GM18499 (cell line): Measurements from ENCODE around the gene MAPK8IP1.
"Not testable (repeated sequence)": the region's sequence is repeated elsewhere in the genome, so short reads cannot be mapped to it uniquely, and the experiment has no call there.

ENCODE experiments used
- ATAC-seq: cut with Tn5 transposase; IDR thresholded peaks from one replicate; pipeline ENCODE4 v1.9.1; 2021; ENCODE audit warnings: moderate number of reproducible peaks; ENCODE audit not compliant: insufficient read depth, unreplicated experiment

Gene MAPK8IP1

DNA sequence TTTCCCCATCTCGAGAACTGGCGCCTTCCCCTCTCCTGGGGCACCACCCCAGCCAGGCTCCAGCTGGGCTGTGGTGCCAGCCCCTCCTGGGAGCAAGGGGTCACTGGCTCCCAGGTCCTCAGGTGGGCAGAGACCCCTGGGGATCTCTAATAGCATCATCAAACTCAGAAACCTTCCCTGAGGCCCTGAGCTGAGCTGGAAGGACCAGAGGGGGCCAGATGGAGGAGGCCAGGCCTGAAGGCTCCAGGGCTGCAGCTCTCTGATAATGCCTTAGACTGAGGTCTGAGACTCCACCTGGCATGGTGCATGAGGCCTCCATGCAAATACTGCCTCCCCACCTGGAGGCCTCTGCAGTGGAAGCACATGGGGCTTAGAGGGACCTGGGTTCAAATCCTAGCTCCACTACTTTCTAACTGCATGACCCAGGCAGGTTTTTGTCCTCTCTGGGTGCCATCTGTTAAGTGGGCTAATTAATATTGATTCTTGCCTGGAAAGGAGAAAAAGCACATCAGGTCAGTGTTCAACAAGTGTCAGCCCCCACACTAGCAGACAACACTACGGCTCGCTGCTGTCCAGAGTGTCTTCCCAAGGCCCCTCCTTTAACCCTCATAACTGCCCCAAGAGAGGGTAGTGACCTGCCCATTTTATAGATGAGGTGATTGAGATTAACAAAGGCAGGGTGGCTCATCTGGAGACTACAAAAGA is 1.5 kb downstream of the MAPK8IP1 start:
- ATAC-seq = no peak

DNA sequence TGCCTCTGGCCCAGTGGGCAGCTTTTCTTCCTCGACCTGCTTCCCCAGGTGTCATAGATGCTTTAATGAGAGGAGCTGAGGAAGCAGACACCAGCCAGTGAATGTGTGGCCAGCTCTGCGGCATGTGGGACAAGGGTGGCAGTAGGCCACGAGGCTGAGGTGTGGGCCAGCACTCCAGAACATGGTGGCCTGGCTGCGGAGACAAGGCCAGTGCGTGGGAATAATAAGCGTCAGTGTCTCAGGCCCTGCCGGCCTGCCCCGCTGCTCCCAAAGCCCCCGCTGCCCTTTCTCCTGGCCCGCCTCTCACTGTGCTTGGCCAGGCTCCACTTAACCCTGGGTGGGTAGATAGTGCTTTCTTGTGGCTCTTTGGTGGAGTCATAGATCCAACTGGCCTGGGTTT is 2.1 kb downstream of the MAPK8IP1 start:
- ATAC-seq = no peak

DNA sequence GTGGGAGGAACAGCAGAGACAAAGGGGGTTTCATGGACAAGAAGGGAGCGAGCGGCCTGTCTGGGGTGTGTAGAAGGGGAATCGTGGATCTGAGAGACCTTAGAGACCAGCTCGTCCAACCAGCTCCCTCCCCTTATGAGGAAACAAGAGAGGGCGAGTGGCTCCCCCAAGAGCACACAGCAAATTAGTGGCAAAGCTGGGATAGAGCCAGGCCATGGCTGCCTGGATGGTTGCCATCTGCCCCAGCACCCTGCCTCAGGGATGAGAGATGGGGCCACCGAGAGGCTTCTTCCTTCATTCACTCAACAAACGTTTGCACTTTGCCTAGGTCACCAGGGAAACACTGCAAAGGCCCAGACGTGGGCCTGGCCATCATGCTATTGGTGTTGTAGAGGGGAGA is 4.1 kb downstream of the MAPK8IP1 start:
- ATAC-seq = no peak

DNA sequence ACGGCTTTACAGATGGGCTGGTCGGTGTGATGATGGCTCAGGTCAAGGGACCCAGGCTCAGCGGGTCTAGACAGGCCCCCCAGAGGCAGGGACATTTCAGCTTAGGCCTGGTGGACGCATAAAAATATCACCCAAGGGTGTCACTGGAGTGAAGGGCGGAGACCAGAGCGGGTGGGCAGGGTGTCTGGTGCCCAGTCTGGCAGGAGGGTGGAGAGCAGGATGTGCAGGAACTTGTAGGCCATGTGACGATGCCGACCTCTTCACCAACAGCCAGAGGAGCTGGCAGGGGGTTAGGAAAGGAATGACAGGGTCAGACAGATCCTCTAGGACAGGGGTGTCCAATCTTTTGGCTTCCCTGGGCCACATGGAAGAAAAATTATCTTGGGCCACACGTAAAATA is 4.5 kb downstream of the MAPK8IP1 start:
- no peak for ATAC-seq

- no peak for ATAC-seq
Measured at GRCh38 chr11:45890886-45891550, 5.6 kb downstream of the MAPK8IP1 start.

- ATAC-seq = no peak
Measured at GRCh38 chr11:45892856-45893255, 7.4 kb downstream of the MAPK8IP1 start.

DNA sequence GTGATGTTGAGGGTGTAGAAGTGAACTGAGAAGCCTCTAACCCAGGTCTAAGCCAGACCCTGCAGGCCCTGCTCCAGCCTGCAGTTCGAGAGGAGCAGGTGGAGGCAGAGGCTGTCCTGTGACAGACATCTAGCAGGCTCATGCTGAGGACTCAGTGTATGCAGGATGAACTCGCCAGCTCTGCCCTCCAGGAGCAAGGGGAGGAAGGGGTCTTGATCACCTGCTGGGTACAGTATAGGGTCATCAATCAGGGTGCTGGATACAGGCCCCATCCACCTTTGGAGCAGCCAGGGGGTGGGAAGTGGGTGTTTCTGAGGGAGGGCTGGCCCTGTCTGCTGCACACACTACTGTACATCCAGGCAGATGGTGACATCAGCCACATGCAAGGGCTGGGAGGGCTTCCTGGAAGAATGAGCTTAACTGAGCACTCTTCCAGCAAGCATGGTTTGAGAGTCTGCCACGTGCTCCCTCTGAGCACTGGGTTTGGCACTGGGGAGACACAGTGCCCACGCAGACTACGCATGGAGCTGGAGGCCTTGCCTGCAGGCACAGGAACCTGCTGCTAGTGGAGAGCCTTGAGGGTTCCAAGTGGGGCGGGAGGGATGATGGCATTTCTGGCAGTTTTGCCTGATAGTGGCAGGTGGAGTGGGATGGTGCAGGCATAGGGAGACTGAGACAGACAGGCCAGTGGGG is 9.2 kb downstream of the MAPK8IP1 start:
- no peak for ATAC-seq

DNA sequence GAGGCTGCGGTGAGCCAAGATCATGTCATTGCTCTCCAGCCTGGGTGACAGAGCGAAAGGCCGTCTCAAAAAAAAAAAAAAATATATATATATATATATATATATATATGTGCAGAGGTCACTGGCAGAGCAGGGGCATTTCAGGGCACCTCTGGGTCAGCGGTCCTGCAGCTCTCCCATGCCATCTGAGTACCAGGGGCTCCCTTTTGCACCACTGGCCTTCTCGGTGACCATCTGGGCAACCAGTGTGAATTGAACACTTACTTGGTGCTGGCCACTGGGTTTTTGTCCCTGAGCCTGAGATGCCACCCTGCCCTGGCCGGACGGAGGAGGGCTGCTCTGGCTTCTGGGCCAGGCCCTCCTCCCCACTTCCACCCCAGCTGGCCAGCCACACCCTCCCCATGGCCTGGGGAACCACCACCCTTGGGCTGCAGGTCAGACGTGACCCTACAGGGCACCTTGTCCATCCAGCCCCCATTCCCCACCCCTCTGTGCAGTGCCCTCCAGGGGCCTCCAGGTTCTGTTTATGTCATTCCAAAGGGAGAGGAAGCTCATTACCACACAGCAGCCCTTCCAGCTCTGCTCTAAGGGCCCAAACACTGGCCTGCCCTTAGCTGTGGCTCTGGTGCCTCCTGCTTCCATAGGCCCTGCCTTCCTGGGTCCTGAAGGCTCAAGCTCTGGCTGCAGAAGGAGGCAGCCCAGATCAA is 10.3 kb downstream of the MAPK8IP1 start:
- no peak for ATAC-seq

DNA sequence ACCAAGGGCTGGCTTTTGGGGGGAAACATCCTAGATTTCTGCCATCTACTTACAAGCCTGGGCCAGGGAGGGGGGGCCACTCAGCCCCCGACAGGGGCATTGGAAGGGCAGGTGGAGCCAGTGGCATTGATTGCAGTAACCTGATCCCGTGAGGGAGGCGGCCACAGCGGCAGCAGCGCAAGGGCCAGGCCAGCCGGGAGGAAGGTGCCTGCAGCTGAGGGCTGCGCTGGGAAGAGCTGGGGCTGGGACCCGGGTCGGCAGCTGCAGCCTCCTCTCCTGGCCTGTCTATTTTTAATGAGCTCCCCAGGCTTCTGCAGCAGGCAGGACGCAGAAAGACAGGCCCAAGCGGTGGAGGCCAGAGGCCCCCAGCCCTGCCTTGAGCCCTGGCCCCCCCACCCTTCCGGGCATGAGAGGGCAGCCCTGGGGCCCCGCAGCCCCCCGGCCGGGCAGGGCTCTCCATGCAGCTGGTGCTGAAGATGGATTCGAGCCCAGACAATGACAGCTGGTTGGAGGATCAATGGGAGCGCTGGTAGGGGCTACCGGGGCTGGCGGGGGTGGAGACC is 11.1 kb downstream of the MAPK8IP1 start:
- ATAC-seq = no peak

DNA sequence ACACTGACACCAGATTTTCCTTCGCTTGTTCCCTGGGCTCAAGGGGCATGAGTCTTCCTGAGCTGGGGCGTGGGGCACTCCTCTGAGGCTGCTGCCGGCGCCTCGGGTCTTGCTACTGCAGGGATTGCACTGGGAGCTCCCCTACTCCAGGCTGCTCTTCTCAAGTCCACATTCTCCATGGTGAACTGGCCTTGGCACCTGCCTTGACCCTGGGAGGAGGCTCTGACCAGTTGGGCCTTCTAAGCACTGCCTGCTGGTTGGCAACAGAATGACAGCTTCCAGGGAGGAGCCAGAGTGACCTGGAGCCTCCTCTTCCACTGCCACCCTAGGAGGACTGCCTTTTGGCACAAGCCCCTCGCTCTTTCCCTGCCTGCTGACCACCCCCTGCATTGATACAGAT is 12.1 kb downstream of the MAPK8IP1 start:
- no peak for ATAC-seq

- no peak for ATAC-seq
Measured at GRCh38 chr11:45899086-45899447, 13.6 kb downstream of the MAPK8IP1 start.

DNA sequence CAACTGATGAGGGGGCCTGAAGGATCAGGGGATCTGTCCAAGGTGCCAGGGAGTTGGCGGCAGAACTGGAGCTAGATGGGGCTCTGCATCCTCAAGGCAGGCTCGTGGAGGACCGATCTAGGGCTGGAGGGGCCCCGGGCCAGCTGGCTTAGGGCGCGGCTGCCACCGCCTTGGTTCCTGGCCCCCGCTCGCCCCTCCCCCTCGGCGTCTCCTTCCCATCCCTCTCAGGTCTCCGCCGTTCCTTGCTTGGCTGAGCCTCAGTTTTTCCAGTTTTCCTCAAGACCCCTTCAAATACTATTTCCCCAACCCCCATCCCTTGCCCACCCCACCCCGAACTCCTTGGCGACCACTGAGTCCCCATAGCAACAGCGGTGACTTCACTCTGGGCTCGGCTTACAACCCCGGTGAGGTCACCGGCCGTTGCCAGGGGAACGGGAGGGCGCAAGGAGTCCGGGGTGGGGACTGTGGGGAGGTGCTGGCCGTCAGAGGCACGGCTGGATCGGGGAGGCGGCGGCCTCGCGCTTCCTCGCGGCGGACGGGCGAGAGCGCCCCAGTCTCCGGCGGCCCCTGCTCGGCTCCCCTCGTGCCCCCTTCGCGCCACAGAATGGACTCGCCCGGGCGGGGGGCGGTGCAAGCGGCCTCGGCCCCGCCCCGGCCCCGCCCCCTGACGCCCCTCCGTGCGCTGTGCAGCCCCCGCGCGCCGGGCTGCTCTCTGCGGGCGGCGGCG is 14.2 kb downstream of the MAPK8IP1 start:
- ATAC-seq = no peak

DNA sequence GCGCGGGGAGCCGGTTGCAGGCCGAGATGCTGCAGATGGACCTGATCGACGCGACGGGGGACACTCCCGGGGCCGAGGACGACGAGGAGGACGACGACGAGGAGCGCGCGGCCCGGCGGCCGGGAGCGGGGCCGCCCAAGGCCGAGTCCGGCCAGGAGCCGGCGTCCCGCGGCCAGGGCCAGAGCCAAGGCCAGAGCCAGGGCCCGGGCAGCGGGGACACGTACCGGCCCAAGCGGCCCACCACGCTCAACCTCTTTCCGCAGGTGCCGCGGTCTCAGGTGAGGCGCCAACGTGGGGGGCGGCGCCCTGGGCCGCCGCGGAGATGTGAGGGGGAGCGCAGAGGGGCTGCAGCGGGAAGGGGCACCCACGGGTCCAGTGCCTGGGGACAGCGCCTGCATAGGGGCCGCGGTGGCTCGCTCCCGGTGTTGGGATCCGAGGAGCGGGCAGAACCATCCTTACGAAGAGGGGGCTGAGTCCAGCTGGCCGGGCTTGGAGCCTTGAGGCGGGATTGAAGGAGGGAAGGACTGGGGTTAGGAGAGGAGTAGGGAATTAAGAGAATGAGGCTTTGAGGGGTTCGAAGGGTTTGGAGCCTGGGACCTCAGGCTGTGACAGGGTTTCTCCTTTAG is 14.8 kb downstream of the MAPK8IP1 start:
- ATAC-seq = not testable (repeated sequence)

GRCh38 chr11:45900916-45901617 is 15.6 kb downstream of the MAPK8IP1 start:
- ATAC-seq = no peak

GRCh38 chr11:45901626-45902025 is 16.2 kb downstream of the MAPK8IP1 start:
- ATAC-seq = no peak

- ATAC-seq = no peak
Measured at GRCh38 chr11:45902452-45903380, 17.3 kb downstream of the MAPK8IP1 start.

- ATAC-seq = no peak
Measured at GRCh38 chr11:45904309-45904915, 19.0 kb downstream of the MAPK8IP1 start.

GRCh38 chr11:45905095-45905494 is 19.6 kb downstream of the MAPK8IP1 start:
- no peak for ATAC-seq
